Activated CD4-positive, alpha-beta T cell treated with anti-CD3 and anti-CD28 coated beads for 24 hours (primary cell): ENCODE results near the gene MOB4.

Source experiments
- DNase-seq, 2 donors: peaks; one replicate each; pipeline ENCODE4 v3.0.0-alpha.2; 2020; ENCODE audit warnings: low read depth in 2 of 2

The MOB4 gene

GRCh38 chr2:197591339-197592072, 75.6 kb downstream of the MOB4 start:
- DNase-seq = no peak

DNA sequence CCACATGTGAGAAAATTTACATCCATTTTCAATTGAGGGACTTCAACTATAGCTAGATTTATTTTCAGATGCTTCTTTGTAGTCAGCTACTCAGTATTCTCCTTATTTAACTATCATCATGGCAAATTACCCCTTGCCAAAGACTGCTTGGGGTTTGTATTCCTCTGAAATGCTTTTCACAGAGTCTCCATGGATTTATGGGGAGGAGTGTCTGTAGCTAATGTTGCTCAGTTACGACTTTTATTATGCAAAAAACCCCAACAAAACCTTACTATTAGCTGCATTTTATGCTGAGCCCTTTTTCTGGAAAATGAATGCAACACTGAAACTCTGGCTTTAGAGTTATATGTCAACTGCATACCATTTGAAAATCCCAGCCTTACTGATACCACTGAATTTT, 80.9 kb downstream of the MOB4 start:
- DNase-seq = no peak

DNA sequence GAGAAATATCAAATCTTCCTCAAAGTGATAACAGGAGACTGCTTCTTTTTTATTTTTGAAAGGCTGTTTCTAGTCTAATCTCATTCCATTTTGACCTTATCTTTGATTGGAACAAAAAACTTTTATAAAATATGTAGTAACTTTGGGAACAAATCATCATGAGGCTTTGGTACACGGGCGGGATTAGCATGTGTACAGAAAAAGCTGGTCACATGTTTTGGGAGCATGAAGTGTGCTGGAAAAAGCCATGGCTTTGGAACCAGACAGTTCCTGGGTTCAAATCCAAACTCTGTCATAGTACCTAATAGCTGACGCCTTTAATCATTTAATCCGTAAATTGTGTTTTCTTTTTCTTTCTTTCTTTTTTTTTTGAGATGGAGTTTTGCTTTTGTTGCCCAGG, 81.3 kb downstream of the MOB4 start:
- no peak for DNase-seq

- no peak for DNase-seq
Observed at GRCh38 chr2:197598450-197598849, 82.6 kb downstream of the MOB4 start.

GRCh38 chr2:197599285-197599965, 83.6 kb downstream of the MOB4 start:
- peak in 1 of 2 donors; percentile 2 for DNase-seq

DNA sequence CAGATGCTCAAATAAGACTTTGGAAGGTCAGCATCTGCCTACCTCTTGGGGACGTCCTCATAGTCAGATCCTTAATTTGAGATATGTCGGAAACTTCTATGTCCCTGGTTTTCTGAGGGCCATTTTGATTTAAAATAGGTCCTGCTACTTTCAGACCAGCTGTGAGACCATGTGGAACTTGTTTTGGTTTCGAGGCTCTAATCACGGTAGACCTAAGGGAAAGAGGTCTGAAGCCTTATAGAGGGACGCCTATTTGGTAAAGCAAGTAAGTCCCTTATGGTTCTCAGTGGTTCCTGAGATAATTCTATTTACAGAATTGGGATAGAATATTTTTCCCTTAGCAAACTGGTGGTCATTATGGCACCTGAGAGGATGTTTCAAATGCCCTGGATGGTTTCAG, 84.4 kb downstream of the MOB4 start:
- no peak for DNase-seq

GRCh38 chr2:197601726-197602125, 85.9 kb downstream of the MOB4 start:
- DNase-seq = no peak
